GM21786 (cell line): ENCODE data around the gene GLT8D2.

Experiments used
- ATAC-seq: cut with Tn5 transposase; IDR thresholded peaks from one replicate; pipeline ENCODE4 v1.9.1; 2021; ENCODE audit not compliant: unreplicated experiment

Gene GLT8D2, protein sequence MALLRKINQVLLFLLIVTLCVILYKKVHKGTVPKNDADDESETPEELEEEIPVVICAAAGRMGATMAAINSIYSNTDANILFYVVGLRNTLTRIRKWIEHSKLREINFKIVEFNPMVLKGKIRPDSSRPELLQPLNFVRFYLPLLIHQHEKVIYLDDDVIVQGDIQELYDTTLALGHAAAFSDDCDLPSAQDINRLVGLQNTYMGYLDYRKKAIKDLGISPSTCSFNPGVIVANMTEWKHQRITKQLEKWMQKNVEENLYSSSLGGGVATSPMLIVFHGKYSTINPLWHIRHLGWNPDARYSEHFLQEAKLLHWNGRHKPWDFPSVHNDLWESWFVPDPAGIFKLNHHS

DNA sequence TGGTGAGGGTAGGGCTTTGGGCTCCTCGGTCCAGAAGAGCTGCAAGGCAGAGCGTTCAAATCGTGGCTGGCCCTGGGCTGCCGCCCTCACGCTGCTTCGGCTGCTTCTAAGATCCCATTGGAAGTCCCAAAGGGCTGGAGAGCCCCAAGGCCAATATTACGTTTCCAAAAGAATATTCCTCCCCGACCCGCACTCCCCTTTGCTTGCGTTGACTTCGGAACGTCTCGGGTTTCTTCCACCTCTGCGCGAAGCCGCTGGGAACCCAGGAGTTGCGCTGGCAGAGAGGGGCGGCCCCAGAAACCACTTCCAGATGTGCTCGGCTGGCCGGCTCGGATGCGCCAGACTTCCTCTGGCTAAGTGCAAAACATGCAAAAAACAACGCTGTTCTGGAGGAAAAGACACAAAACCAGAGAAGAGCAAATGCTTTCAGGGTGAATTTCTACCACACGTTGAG lies at the start of gene GLT8D2:
Gene GLT8D2 (minus strand): TSS at position 285 of the 454 bp plus-strand sequence. CDS start 30,539 bp downstream, outside the sequence.
- ATAC-seq = no peak

DNA sequence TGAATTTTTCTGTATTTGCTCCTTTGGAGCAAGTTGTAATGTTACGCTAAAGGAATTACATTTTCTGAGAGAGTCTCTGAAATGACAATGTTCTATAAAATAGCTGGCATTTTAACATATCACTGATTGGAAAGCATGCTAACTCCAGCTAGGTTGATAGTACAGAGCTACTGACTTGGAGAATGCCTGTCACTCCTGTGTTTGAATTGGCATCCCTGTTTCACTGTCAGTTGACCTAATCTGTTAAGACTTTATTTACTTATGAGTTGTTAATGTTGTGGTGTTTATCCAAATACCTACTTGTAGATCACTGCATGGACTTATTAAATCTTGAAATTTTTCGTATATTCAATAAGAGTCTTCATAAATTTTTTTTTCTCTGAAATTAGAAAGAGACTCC lies 48.0 kb upstream of the GLT8D2 start:
- no peak for ATAC-seq

DNA sequence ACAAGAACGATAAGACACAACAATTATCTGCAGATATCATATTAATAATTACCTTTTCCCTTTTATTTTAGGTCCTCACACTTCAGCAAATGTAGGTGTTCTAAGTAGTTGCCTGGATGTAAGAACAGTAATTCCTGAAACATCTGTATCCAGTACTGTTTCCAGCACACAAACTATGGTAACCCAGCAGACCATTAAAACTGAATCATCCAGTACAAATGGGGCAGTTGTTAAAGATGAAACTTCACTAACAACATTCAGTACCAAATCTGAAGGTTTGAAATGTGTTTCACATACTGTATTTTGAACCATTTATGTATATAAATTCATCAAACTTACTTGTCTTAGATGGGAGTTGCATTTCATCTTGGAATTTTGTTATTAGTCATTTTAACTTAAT lies 45.3 kb upstream of the GLT8D2 start:
- no peak for ATAC-seq

DNA sequence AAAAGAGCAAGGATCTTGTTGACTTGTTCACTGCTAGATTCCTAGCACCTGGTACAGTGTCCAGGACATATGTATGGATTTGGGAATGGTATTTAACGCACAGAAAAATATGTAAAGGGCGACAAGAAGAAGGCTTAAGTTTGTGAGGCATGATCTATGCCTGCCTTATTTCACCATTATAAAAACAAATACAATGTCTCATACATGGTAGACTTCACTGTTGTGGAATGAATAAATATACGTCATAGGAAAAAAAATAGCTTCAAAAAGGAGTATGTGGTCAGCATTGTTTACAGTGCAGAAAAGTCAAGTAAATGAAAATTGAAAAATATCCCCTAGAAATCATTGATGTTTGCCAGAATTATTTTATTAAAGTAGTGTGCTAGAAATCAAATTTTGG lies 44.3 kb upstream of the GLT8D2 start:
- ATAC-seq = no peak

DNA sequence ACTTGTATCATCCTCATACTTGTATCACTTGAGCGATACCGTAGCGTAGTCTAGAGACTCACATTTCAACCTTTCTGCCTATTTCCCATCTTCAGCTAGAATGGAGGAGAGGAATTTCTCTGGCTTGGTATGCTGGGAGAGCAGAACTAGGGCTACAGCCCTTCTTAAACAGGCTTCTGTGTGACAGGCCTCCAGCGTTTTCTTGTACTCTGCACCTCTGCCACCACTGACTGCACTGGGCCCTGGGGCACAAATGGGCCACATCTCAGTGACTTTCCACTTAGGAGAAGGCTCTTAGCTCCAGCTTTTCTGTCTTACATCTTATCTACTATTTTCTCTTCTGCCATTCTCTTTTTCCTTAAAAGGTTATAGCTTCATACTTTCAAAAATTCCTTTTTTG lies 41.1 kb upstream of the GLT8D2 start:
- ATAC-seq = no peak

DNA sequence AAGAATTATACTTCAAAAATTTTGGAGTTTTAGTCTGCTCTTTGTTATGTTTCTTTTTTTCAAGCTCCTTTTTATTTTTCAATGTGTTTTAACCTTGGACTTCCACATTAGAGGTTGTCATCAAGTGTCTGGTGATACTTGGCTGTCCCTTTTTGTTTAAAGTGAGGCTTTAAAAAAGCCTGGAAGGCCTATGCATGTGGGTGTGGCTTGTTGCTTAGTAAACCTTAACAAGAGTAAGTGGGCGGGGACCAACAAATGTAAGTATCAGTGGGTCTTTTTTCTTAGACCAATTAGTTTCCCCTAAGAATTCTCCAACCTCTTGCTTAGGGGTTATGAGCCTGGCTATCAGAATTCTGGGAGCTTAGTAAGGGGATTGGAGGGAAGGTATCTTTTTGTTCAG lies 40.7 kb upstream of the GLT8D2 start:
- ATAC-seq = no peak

DNA sequence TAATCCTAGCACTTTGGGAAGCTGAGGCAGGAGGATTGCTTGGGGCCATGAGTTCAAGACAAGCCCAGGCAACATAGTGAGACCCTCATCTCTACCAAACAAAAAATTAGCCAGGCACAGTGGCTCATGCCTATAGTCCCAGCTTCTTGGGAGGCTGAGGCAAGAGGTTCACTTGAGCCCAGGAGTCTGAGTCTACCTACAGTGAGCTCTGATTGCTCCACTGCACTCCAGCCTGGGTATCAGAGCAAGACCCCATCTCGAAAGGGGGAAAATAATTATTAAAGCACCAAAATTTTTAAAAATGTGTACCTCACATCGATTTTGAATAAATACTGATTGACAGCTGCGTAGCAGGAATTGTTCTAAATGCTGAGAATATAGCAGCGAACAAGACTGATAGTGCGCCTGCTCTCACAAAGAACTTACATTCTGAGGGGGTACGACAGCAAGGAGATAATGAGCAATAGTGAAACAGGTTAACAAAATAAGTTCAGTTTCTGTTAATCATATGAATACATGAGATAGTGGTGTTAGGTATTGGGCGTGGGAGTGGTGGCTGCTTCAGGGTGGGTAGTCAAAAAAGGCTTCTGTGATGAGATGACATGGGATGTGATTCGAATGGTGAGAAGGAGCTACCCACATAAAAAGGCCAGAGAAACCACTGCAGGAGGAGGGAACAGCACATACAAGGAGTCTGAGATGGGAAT lies 33.9 kb upstream of the GLT8D2 start:
- ATAC-seq = peak; percentile 70

DNA sequence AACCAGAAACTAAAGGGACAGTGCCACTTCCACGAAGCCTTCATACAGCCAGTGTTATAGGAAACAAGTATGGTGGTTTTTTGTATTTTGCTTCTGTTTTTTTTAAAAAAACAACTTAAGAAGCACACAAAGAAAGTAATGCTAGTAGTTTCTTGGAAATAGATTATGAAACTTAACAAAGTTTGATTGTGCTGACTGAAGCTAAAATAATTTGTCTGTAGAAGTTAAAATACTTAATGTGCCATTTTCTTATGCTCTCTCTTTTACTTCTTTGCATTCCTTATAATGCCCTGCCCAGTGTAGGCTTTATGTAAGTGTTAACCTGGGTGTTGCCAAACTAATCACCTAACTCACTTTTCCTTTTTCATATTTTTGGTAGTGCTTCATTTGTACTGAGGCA lies 30.8 kb upstream of the GLT8D2 start:
- no peak for ATAC-seq

DNA sequence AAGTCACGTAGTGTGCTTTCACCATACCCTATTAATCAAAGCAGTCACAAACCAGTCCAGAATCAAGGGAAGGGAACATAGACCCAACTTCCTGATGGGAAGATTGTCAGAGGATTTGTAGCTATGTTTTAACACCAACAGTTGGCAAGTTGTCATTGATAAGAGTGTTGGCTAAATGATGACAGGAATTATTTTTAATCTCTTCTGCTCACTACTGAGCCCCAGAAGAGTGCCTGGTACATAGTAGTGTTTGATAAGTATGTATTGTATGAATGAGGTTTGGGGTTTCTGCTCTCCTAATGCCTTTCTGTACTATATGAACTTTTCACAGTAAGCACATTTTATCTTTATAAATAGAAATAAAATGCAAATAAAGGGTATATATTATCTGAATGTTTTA lies 29.0 kb upstream of the GLT8D2 start:
- ATAC-seq = no peak

DNA sequence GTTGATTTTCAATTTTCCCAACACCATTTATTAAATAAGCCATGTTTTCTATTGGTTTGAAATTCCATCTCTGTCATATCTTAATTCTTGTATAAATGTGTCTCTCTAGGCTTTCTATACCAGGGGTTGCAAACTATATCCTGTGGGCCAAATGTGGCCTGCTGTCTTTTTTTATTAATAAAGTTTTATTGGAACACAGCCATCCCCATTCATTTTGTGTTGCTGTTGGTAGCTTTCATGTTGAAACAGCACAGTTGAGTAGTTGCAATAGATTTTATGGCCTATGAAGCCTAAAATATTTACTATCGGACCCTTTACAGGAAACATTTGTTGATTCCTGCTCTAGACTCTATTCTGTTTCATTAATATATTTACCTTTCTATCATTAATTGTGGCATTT lies 23.7 kb upstream of the GLT8D2 start:
- no peak for ATAC-seq

DNA sequence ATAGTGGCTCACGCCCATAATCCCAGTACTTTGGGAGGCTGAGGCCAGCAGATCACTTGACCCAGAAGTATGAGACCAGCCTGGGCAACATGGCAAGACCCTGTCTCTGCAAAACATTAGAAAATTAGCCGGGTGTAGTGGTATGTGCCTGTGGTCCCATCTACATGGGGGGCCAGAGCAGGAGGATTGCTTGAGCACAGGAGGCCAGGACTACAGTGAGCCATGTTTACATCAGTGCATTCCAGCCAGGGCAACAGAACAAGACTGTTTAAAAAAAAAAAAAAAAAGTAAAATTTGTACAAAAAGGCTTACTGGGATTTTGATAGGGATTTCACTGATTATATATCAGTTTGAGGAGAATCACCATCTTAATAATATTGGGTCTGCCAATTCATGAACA lies 22.1 kb upstream of the GLT8D2 start:
- no peak for ATAC-seq

DNA sequence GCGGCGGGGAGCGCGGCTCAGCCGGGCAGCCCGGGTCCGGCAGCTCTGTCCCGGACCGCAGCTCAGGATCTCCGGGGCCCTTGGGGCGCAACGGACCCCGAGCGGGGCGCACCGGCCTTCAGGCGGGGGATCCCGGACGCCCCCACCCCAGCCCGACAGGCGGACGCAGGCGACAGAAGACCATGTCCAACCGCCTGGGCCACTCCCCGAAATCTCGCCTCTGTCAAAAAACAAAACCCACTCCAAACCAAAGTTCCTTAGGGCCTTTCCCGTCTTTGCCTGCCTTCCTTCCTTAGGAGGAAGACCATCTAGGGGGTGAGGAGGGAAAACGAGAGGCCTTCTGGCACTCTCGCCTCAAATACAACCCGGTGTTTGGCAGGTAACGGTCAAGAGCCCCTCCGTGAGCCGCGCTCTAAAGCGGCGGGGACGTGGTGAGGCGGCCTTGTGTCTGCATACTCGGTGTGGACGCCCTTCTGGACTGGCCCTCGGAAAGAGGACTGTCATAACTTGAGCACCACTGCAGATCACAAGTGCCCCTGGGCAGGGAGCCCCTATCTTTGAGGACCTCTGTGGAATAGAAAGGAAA lies 14.9 kb upstream of the GLT8D2 start:
- ATAC-seq = no peak

DNA sequence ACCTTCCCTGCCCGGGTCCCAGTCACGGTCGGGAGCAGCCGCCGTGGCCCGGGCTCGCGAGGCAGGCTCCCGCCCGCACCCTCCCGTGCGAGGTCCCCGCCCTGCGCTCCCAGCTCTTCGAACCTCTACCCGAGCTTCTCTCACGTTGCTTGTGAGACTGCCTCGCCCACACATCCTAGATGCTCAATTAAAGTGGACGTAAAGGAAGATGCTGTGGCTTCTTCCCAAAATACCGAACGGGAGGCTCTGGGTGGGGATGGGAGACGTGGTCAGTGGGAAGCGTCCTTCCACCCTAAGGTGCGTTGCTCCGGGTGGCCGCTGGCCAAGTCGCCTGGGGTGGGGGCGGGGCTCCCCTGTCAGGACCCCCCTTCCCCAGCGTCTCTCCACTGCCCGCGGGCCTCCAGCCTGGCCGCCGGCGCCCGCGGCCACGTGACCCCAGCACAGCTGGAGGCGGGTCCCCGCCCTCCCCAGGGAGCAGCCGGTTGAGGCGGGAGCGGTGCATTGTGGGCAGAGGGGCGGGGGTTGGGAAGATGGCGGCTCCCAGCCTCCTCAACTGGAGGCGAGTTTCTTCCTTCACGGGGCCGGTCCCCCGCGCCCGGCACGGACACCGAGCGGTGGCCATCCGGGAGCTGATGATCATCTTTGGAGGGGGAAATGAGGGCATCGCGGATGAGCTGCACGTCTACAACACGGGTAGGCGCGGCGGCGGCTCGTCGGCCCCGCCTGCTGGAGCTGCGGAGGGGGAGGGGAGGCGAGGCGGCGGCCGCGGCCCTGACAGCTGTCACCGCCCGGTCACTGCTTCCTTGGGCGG lies 14.2 kb upstream of the GLT8D2 start, which contains the start of gene HCFC2:
Gene HCFC2 (plus strand): TSS at position 501 of the 811 bp plus-strand sequence. CDS start 30 bp downstream, at position 531.
- peak; percentile 86 for ATAC-seq

DNA sequence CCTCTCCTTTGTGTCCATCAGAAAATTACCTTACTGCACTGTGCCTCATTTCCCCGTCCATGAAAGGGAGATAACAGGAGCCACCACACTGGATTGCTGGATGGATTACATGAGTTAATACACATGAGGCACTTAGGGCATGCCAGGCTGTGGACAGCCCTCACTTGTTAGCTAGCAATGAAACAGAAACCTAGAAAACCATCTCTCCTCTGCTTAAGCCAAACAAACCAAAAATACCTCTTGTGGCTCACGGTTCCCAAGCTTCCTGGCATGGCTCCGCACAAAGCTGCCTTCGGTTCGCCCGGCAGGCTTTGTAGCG lies 13.7 kb upstream of the GLT8D2 start:
- peak; percentile 27 for ATAC-seq

DNA sequence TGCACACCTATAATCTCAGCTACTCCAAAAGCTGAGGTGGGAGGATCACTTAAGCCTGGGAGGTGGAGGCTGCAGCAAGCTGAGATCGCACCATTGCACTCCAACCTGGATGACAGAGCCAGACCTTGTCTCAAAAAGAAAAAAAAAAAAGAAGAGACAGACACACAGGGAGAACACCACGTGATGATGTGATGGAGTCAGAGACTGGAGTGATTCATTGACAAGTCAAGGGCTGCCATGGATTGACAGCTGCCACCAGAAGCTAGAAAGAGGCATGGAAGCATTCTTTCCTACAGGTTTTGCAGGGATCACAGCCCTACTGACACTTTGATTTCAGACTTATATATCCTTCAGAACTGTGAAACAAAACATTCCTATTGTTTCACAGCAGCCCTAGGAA lies 10.8 kb upstream of the GLT8D2 start:
- no peak for ATAC-seq

DNA sequence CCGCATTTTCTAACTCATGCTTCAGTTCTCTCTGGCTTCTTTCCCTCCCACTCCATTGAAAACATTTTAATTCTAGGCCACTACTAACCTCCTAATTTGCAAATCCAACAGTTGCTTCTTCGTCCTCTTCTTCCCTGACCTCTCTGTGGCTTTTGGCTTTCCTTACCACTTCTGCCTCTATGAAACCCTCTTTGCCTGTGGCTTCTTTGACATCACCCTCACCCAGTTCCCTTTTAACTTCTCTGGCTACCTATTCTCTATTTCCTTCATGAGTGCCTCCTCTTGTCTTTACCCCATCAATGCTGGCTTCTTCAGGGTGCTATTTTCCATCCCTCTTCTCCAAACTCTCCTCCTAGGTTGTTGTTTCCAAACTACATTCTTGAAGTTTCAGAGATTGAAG lies 10.0 kb upstream of the GLT8D2 start:
- no peak for ATAC-seq

DNA sequence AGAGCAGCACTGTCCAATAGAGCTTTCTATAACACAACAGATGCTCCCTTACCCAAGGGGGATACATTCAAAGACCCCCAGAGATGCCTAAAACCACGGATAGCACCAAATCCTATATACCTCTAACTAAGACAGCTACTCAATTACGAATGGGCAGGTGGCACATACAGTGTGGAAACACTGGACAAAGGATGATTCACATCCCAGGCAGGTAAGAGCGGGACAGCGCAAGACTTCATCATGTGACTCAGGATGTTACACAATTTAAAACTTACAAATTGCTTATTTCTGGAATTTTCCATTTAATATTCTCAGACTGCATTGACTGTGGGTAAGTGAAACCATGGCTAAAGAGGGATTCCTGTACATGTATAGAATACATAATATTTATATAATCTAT lies 8.8 kb upstream of the GLT8D2 start:
- no peak for ATAC-seq

DNA sequence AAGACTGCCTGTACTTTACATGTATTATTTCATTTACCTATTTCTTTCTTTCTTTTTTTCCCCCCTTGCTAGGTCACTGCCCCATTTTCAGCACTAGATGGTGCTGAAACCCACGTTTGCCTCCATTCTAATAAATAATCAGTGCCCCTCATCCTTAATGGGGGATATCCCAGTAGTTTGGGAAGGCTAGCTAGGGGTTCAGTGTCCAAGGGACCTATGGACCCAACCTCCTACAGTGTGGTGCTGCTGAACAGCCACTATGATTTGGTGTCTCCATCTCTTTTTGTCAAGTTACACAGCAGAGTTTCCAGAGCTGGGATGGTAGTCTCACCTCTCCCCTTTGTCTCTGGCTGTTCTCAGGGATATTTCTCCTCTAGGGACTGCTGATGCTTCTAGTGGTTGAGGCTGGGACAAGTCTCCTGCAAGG lies 7.8 kb upstream of the GLT8D2 start:
- ATAC-seq = no peak

DNA sequence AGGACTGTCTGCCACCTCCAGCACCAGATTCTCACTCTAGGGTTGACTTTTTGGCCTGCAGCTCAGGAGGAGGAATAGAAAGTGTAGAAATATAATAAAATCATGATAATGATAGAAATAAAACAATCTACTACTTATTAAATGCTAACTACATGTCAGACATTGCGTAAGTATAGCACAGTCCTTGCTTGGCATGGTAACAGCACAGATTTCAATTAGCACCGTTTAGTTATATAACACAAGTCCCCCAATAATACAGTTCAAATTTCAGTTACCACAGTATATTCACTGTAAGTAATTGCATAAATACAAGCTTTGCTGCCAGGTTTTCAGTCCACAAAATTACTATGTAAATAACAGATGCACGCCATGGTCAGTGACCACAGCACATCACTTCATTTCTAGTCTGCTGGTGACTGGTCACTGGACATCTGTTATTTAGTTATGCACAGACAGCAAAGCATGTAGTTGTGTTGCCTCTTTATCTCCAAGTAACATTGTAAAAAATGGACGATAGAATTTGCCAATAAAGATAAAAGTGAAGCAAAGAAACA lies 6.5 kb upstream of the GLT8D2 start:
- ATAC-seq = no peak

DNA sequence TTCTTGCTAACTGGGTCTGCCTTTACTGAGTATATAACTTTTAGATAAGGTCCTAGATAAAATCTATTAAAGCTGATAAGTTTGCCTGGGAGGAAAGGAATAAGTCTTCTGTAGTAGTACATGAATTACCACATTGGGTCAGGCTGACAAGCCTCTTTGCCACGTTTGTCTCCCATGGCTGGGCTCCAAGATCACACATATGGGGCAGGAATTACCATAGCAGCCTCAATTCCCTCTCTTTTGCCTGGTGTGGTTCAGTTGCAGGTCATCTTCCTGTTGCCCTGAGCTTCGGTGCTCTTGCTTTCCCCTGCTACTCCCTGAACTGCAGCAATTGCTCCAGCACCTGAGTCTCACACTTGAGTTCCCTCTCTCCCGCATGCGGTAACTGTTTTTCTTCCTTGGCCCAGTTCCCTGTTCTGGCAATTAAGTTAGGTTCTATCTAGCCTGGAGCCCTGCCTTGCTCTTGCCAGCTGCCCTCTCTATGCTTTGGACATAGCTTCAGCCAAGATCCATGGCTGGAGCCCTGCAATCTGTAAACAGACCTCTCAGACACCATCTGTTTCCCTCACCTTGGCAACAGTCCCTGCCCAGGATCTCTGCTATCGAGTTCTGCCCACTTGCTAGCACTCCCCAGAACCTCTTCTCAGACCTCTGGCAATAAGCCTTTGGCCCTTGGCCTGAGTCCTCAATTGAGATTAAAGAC lies 5.8 kb upstream of the GLT8D2 start:
- ATAC-seq = no peak
